Measurements from ENCODE around the gene TMEM161B. TPM values are rescaled to one million over a fixed set of nuclear protein-coding genes. Genes with fewer than 3 reads are reported as not detected.

Gene TMEM161B
- total and polyA plus RNA-seq, 12 donors = 3.8 to 32.3 (median 14.5) TPM

DNA sequence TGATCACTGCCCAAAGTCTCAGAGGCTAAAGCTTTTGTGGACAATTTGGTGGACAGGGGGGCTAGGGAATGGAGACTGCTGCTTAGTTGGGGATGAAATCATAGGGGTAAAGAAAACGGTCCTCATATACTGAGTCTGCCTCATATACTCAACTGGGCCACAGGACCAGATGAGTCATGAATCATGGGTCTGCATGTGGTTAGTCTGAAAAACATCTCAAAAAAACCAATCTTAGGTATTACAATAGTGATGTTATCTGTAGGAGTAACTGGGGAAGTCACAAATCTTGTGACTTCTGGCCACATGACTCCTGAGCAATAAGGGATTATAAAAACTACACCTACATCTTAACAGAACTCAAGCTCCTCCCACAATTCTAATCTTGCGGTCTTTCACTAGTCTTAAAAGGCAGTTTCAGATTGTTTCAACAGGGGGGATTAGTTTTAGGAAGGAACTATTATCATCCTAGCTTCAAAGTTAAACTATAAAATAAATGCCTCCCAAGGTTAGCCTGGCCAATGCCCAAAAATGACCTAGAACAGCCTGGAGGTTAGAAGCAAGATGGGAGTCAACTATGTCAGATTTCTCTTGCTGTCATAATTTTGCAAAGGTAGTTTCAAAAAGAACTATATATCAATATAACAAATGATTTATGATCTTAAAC lies 17.5 kb downstream of the TMEM161B start:
- 87 to 96% (median 94%) methylated on average over 2 of the region's 2 CpGs for WGBS, 4 donors
- TF ChIP-seq POLR2A (IDR thresholded peaks at IDR 0.05) = no peak
- TF ChIP-seq, protein P1, sequence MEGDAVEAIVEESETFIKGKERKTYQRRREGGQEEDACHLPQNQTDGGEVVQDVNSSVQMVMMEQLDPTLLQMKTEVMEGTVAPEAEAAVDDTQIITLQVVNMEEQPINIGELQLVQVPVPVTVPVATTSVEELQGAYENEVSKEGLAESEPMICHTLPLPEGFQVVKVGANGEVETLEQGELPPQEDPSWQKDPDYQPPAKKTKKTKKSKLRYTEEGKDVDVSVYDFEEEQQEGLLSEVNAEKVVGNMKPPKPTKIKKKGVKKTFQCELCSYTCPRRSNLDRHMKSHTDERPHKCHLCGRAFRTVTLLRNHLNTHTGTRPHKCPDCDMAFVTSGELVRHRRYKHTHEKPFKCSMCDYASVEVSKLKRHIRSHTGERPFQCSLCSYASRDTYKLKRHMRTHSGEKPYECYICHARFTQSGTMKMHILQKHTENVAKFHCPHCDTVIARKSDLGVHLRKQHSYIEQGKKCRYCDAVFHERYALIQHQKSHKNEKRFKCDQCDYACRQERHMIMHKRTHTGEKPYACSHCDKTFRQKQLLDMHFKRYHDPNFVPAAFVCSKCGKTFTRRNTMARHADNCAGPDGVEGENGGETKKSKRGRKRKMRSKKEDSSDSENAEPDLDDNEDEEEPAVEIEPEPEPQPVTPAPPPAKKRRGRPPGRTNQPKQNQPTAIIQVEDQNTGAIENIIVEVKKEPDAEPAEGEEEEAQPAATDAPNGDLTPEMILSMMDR (IDR thresholded peaks at IDR 0.05) = no peak
- no peak overlapping the region for H3K27ac ChIP-seq
- no peaks in the 10 kb centered on the region for H3K36me3 ChIP-seq (replicated peaks in 1 of 2)
- no peak for DNase-seq
- intact Hi-C loops (cut with DNase I) = no loop called here
- no peaks in the 10 kb centered on the region for H3K27me3 ChIP-seq
- H3K9me3 ChIP-seq (replicated peaks in 1 of 3) = no peaks in the 10 kb centered on the region
- no peak overlapping the region for H3K4me3 ChIP-seq
- H3K4me1 ChIP-seq (replicated peaks in 1 of 2) = peaks cover 0 to 3% of the 10 kb centered on the region in 2 donors

DNA sequence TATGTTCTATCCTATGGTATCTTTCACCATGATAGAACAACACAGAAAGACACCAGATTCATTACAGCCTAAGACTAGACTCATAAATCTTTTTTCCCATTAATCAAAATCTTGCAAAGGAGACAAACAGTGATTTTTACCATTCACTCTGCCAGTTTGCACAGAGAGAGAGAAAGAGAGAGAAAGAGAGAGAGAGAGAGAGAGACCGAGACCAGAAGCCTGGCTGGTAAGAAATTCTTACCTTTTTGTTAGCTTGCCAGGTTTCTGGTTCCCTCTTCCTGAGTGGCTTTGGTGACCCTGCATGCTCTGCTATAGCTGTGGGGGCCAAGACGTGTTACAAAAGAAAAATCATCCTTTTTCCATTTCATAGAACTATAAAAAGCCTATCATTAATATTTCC lies 18.6 kb downstream of the TMEM161B start:
- intact Hi-C loops (cut with DNase I) = no loop called here
- H3K9me3 ChIP-seq (replicated peaks in 1 of 3) = no peaks in the 10 kb centered on the region
- TF ChIP-seq, protein P1 (IDR thresholded peaks at IDR 0.05) = no peak
- TF ChIP-seq POLR2A (IDR thresholded peaks at IDR 0.05) = no peak
- H3K4me1 ChIP-seq (replicated peaks in 1 of 2) = no peaks in the 10 kb centered on the region
- no peak overlapping the region for H3K27ac ChIP-seq
- H3K36me3 ChIP-seq (replicated peaks in 1 of 2) = no peaks in the 10 kb centered on the region
- no peak overlapping the region for H3K4me3 ChIP-seq
- H3K27me3 ChIP-seq = no peaks in the 10 kb centered on the region
- 82 to 94% (median 87%) methylated on average over 2 of the region's 2 CpGs for WGBS, 4 donors
- no peak for DNase-seq

DNA sequence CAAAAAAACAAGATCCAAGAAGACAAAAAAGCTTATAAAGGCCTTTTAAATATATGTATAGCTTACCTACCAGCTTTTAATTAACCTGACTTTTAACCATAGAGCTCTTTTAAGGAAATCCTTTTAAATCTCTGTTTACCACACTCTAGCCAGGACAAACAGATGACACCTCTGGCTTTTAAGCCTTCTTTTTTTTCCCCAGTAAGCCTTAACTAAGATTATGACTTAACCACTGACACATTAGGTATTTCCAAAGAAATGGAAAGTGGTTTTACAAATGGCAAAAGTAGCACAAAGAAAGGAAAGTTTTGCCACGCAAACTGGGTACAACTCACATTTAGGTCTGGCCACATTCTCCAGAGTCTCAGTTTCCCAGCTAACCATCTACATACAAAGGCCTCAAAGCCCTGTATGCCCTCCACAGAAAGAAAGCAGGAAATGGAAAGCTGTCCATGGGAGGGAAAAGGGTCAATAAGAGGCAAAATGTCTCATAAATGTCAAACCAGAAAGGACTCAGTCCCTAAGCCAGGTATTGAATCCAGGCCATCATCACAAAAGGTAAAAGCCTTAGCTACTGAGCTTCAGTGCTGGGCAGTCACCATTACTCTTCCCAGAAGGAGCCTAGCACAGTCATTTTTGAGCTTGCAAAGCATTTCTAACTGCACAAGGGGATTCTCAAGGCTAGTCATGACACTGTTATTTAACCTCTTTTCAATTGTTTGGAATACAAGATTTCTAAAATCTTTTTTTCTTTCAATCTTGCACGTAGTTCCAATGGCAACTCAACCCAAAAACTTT lies 19.7 kb downstream of the TMEM161B start:
- DNase-seq = no peak
- no peak overlapping the region for H3K27ac ChIP-seq
- no peaks in the 10 kb centered on the region for H3K9me3 ChIP-seq (replicated peaks in 1 of 3)
- intact Hi-C loops (cut with DNase I) = no loop called here
- H3K27me3 ChIP-seq = no peaks in the 10 kb centered on the region
- 93 to 96% (median 94%) methylated on average over 2 of the region's 2 CpGs for WGBS, 4 donors
- no peaks in the 10 kb centered on the region for H3K4me1 ChIP-seq (replicated peaks in 1 of 2)
- no peaks in the 10 kb centered on the region for H3K36me3 ChIP-seq (replicated peaks in 1 of 2)
- TF ChIP-seq POLR2A (IDR thresholded peaks at IDR 0.05) = no peak
- TF ChIP-seq, protein P1 (IDR thresholded peaks at IDR 0.05) = no peak
- H3K4me3 ChIP-seq = no peak overlapping the region

DNA sequence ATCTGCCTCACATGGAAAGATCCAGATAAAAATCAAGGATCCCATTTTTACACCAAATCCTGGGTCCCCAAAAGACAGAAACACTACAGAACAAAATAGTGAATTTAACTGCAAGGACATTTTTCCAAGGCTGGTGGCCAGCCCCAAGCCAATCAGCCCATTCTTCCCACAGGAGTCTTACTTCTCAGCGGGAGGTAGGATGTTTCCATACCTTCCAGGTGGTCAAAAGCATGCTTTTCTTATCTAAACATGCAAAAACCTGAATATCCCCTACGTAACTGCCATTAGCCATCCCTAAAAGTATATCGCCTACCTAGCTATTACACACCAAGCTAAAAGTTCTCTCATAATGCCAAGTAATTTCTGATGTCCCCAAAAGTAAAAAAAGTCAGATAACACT lies 20.6 kb downstream of the TMEM161B start:
- Histone ChIP-seq H3K36me3 (replicated peaks in 1 of 2) (no peaks in the 10 kb centered on the region), H3K9me3 (replicated peaks in 1 of 3) (no peaks in the 10 kb centered on the region), H3K27me3 (no peaks in the 10 kb centered on the region), H3K4me1 (replicated peaks in 1 of 2) (no peaks in the 10 kb centered on the region), H3K4me3 (no peak overlapping the region), H3K27ac (no peak overlapping the region)
- intact Hi-C loops (cut with DNase I) = no loop called here
- 93 to 100% (median 96%) methylated on average over 3 of the region's 3 CpGs for WGBS, 4 donors
- DNase-seq = no peak
- TF ChIP-seq, protein P1 (IDR thresholded peaks at IDR 0.05) = no peak
- TF ChIP-seq POLR2A (IDR thresholded peaks at IDR 0.05) = no peak

All from adrenal gland (tissue), 12 donors.